SK-MEL-5 (cell line): ENCODE results near the gene VMAC. TPM values are rescaled to one million over a fixed set of nuclear protein-coding genes. Genes with fewer than 3 reads are reported as not detected.
"Not testable (repeated sequence)": the region's sequence is repeated elsewhere in the genome, so short reads cannot be mapped to it uniquely, and the experiment has no call there.

Experiments
- DNase-seq: peaks from one replicate; pipeline ENCODE4 v3.0.0-alpha.2; 2016; ENCODE audit warnings: low read depth, low spot score
- in situ Hi-C: cut with HindIII; loops from 2 replicates; pipeline ENCODE4 v1.10.0; 2016; ENCODE audit warnings: low sequenced_read_pairs, high pct_unique_total_duplicates, low pct_unique_long_range_greater_than_20kb
- polyA plus RNA-seq, 2 experiments: library from polyadenylated mRNA; depleted of rRNA; stranded (reverse); fragments of >200 nt; gene quantifications; 2 replicates each; pipeline ENCODE4 v1.2.3, GENCODE V29; 2015
- total RNA-seq: library from RNA; depleted of rRNA; stranded (reverse); fragments of >200 nt; shearing (Covaris generic); gene quantifications from 2 replicates; pipeline ENCODE4 v1.2.3, GENCODE V29; 2014; rRNA removed

VMAC gene, protein sequence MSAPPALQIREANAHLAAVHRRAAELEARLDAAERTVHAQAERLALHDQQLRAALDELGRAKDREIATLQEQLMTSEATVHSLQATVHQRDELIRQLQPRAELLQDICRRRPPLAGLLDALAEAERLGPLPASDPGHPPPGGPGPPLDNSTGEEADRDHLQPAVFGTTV
- 6.0 and 6.6 TPM in 2 replicates for total RNA-seq
- polyA plus RNA-seq (2015; cell fraction: cytosol; rRNA removed), result 6.7 and 8.9 TPM in 2 replicates
- polyA plus RNA-seq (2015; cell fraction: nucleus; rRNA removed), result 14.0 and 20.4 TPM in 2 replicates

DNA sequence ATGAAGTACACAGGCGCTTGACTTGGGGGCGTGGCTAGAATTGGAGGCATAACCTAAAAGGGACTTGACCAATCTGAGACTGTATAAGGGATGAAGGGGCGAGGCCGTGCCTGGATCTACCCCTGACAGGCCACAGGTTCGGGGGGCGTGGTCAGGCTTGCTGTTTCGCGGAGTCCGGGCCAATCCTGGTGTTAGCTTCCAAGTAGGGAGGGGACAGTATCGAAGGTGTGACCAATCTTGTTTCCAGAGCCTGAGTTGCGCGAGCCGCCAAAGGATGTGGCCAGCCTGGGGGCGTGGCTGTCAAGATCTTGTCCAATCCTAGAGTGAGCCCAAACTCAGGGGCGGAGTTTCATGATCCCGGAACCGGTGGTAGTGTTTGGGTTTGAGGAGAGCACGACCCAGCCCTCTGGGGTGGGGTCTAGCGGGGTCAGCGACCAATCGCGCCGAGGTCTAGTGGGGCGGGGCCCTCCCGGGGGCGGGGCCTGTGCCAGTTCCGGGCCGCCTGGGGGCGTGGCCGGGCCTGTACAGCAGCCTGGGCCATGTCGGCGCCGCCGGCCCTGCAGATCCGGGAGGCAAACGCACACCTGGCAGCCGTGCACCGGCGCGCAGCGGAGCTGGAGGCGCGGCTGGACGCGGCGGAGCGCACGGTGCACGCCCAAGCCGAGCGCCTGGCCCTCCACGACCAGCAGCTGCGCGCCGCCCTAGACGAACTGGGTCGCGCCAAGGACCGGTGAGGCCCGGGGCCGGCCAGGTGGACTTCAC lies at the start of gene VMAC:
Gene VMAC (plus strand): TSS at position 521 of the 762 bp plus-strand sequence. CDS start 19 bp downstream, at position 540.
- in situ Hi-C loops, result no loop called here
- peak; percentile 99 for DNase-seq

DNA sequence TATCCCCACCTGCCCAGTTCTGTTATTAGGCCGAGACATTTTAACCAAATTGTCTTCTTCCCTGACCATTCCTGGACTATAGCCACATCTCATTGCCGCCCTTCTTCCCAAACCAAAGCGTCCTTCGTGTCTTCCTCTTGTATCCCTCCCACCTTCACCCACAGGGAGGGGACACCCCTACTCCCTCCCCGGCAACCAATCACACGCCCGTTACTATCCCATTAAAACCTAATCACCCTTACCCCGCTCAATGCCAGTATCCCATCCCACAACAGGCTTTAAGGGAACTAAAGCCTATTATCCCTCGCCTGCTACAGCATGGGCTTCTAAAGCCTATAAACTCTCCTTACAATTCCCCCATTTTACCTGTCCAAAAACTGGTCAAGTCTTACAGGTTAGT lies 49.5 kb upstream of the VMAC start:
- DNase-seq, in situ Hi-C loops: not testable (repeated sequence)

DNA sequence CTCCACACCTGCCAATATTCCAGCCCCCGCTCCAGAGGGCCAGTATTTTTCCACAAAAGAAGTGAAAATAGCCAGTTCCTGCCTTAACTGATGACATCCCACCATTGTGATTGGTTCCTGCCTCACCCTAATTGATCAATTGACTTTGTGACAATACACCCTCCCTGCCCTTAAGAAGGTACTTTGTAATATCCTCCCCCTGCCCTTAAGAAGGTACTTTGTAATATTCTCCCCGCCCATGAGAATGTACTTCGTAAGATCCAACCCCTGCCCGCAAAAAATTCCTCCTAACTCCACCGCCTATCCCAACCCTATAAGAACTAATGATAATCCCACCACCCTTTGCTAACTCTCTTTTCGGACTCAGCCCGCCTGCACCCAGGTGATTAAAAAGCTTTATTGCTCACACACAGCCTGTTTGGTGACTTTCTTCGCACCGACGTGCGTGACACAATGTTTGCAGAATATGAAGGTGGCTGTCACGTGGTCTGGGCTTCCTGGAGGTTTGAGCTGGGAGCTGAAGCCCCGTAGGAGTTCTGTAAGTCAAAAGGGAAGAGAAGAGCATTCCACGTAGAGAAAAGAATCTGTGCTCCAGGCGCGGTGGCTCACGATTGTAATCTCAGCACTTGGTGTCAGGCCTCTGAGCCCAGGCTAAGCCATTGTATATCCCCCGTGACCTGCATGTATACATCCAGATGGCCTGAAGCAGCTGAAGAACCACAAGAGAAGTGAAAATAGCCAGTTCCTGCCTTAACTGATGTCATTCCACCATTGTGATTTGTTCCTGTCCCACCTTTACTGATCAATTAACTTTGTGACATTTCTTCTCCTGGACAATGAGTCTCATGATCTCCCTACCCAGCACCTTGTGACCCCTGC lies 47.2 kb upstream of the VMAC start:
- in situ Hi-C loops, result no loop called here
- DNase-seq, result no peak

DNA sequence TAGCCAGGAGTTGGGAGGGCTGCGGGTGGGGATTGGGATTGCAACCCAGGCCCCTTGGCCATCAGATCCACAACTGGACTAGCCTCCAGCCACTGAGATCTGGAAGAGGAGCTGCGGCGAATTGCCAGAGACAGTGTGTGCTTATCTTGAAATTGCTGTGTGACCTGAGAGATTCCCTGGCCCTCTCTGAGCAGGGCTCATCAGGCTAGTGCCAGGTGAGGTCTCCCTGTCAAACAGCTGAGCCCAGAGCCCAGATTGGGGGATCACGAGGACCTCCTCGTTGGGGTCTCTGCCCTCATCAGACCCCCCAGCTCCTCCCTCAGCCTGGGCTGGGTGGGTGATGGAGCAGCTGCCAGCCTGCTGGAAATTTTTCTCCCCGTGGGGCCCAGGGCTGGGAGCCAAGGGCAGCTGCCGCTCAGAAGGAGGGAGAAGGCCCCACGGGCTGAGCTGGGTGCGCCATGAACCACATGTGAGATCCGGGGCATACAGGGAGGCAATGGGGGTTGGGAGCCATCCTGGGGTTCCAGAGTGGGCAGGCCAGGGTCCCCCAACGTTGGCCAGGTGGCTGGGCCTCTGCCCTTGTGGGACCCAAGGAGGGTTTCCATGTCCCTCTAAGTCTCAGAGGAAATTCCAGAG lies 41.5 kb upstream of the VMAC start:
- DNase-seq, result no peak
- in situ Hi-C loops, result no loop called here

DNA sequence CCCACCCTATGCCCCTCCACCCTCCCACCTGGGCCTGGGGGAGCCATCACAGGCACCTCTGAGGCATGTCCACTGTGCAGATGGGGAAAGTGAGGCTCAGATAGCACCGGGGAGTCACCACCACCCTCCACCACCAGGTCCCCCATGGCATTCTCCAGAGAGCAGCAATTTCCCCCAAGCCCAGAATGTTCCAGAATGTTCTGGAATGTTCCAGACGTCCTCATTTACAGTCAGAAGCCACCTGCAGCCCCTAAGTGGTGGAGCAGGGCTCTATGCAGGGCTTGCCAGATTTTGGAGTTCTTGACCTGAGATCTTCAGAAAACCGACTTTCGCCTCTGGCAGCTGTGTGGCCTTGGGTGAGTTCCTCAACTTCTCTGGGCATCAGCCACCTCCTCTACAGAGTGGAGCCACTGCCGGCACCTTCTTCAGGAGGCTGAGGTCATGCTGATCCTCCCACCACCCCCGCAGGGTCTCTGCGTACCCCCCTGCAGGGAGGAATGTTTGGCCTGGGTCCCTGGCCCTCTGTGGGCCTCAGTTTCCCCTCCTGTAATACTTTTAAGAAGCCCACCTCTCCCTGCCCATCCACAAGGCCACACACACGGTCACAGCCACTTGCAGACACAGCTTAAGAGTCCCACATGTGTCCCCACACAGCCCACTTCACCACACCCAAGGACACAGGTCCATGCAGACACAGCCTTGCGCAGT lies 40.5 kb upstream of the VMAC start:
- in situ Hi-C loops, result no loop called here
- DNase-seq, result no peak

DNA sequence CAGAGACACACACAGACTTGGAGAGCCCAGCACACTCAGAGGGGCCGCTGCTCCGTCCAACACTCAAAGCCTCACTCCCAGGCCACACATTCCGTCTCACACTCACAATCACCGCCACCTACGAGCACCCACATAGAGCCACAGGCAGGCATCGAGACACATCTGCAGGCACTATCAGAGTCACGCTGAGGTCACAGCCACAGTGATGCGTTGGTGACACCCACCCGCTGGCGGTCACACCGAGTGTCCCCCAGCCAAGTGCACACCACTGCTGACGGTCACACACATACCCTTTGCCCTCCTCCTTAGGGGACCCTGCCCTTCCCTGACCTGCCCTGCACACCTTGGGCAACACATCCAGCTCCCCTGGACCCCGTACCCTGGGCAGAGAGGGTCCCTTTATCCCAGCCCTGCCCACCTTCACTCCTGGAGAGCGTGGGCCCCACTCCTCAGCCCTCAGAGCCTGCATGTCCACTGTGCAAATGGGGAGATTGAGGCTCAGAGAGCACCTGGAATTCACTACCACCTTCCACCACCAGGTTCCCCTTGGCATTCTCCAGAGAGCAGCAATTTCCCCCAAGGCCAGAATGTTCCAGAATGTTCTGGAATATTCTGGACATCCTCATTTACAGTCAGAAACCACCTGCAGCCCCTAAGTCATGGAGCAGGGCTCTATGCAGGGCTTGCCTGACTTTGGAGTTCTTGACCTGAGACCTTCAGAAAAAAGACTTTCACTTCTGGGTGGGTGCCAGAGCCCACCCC lies 39.8 kb upstream of the VMAC start:
- in situ Hi-C loops, result no loop called here
- DNase-seq, result no peak

DNA sequence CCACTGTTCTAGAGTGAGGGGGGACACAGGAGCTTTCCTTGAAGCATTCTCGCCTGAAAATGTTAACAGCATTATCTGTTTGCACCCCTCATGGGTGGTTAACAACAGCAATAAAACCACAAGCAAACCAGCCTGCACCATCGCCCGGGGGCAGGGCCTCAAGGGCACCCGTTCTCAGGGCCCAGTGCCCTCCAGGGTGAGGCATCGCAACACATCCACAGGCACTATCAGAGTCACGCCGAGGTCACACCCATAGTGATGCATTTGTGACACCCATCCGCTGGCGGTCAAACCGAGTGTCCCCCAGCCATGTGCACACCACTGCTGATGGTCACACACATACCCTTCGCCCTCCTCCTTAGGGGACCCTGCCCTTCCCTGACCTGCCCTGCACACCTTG lies 38.9 kb upstream of the VMAC start:
- in situ Hi-C loops, result no loop called here
- no peak for DNase-seq

DNA sequence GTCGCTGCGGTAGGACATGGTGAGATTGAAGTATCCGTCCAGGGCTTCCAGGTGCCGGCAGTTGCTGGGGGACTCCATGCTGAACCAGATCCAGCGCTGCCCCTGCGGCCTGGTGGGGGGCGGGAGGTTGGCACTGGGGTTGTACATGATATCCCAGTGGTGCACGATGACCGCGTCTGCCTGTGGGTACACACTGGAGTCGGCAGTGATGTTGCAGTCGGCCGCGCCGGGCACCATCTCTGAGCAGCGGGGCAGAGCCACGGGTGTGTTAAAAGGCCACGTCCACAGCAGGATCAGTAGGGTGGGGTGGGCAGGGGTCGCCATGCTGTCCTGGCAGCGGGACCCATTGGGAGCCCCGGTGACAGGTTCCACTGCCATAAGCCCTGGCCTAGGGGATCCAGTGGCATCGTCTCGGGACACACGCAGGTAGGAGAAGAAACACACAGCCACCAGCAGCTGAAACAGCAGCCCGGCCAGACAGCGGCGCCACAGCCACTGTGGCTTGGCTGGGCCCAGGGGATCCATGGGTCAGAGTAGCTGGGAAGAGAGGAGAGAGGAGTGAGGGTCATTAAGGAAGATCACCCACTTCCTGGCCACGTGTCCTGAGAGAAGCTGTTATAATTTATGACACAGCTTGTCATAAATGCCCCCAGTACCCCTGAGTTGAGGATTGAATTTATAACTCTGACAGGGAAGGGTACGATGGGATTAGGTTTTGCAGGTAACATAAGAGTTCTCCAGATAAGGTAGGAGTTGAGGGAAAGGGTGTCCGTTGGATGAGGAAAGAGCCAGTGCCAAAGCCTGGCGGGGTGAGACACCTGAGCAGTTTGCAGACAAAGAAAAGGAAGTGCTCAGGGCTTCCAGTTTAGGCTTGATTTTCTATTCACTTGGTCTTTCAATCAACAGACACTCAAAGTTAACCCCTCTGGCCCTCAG lies 37.2 kb upstream of the VMAC start:
- DNase-seq, result no peak
- in situ Hi-C loops, result no loop called here

DNA sequence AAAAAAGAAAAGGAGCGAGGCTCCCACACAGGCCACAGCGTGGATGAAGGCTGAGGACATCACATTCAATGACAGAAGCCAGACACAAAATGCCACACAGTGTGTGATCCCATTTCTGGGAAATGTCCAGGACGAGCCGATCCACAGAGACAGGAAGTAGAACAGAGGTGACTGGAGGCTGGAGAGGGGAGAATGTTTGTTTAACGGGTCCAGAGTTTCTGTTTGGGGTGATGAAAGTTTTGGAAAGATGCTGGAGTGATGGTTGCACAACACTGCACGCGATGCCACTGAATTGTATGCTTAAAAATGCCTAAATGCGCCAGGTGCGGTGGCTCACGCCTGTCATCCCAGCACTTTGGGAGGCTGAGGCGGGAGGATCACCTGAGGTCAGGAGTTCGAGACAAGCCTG lies 33.7 kb upstream of the VMAC start:
- in situ Hi-C loops, result no loop called here
- no peak for DNase-seq

DNA sequence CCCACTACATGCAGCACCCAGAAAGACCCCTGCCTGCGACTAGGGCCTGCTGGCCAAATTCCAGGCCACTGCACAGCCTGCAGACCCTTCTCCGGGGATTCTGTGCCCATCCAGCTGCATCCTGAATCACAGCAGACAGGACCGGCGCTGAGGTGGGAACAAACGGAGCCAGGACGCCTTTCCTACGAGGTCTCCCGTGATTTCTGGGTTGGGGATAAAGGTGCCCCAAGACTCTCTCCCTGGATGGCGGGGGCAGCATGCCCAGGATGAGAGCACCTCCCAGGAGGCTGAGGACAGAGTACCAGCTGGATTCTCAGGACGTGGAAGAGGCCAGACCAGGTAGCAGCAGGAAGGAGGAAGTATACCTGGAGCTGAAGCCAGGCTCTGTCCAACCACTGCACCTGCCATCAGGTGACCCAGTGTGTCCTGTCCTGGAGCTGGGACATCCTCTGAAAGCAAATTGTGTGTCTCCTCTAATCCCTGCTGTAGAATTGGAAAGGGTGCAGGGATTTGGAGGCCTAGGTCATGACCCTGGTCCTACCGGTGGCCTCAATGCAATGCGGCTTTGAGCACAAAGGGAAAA lies 31.0 kb upstream of the VMAC start:
- in situ Hi-C loops, result no loop called here
- no peak for DNase-seq

DNA sequence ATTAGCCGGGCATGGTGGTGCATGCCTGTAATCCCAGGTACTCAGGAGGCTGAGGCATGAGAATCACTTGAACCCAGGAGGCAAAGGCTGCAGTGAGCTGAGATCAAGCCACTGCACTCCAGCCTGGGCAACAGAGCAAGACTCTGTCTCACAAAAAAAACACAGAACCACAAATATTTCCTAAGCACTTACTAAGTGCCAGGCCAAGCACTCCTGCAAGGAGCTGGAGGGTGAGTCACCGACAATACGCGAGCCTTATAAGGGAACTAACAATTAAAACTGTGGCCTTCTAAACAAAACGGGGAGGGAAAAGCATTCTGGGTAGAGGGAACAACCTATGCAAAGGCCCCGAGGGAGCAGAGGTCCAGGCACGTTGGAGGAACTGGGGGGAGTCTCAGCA lies 30.2 kb upstream of the VMAC start:
- in situ Hi-C loops, DNase-seq: not testable (repeated sequence)

DNA sequence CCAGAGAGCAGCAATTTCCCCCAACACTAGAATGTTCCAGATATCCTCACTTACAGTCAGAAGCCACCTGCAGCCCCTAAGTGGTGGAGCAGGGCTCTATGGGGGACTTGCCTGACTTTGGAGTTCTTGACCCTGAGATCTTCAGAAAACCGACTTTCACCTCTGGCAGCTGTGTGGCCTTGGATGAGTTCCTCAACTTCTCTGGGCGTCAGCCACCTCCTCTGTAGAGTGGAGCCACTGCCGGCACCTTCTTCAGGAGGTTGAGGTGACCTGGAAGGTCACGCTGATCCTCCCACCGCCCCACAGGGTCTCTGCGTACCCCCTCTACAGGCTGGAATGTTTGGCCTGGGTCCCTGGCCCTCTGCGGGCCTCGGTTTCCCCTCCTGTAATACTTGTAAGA lies 27.2 kb upstream of the VMAC start:
- DNase-seq, result no peak
- in situ Hi-C loops, result no loop called here

DNA sequence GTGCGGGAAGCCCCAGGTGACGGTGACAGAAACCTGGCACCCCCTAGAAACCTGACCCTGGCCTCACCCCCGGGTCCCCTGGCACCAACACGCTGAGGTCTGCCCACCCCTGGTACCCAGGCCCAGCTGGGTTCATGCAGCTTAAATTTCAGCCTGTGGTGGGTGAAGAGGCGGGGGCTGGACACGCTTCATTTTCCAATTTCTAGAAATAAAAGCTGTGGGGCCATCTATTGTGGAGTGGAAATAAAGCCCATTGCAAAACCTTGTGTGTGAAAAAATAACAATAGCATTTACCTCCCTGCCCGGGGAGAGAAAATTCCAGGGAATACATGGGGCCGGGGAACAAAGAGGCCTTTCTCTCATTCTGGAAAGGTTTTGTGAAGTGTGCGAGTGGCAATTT lies 26.8 kb upstream of the VMAC start:
- DNase-seq, result no peak
- in situ Hi-C loops, result no loop called here

DNA sequence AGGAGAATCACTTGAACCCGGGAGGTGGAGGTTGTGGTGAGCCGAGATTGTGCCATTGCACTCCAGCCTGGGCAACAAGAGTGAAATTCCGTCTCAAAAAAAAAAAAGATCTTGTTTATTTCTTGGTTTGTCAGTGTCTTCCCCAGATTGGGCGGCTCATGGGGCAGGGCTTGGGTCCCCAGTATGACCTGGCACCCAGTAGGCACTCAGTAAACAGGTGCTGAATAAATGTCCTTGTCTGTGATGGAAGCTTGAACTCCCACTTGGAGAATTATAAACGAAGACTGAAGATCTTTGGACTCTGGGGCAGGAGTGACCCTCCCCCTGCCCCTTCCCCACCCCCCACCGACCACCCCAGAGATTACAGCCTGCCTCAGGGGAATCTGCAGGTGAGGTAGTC lies 24.5 kb upstream of the VMAC start:
- no peak for DNase-seq
- in situ Hi-C loops, result no loop called here

DNA sequence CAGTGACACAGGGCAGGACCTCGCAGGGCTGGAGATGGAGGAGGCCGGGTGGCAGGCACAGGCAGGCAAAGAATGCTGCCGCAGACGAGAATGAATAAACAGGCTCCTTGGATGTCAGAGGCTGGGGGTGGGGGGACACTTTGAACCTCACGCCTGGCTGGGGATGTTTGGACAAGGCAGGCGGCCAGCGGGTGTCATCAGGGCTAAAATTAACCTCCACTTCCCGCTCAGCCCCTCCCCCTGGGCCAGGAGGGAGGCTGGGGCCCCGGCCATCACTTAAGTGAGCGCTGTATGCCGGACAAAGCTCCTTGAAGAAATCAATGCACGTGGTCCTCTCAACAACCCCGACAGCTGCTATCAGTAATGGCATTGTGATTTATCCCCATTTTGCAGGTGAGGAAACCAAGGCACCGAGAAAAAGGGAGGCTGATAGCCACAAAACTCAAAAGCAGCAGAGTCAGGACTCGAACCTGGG lies 24.0 kb upstream of the VMAC start:
- DNase-seq, result no peak
- in situ Hi-C loops, result no loop called here
